ENCODE data around the gene ADAMTSL5. TPM values are rescaled to one million over a fixed set of nuclear protein-coding genes. Genes with fewer than 3 reads are reported as not detected.

Gene ADAMTSL5
- total and polyA plus RNA-seq, 2 of the 13 experiments (the other 11 are each of a cell fraction or from before 2014, with no cell fraction given): 0.60 to 2.7 TPM

- TF ChIP-seq NFE2 (CRISPR knock-in tag; IDR thresholded peaks at IDR 0.05) (no peak), ZNF12 (CRISPR knock-in tag; IDR thresholded peaks at IDR 0.05) (peak; percentile 80; the same call in 1 of the 2 replicates), YEATS2 (CRISPR knock-in tag; IDR thresholded peaks at IDR 0.05; ENCODE audit: borderline replicate concordance) (0 out of 2 replicates have a peak, but pooled peaks have one; percentile 36), ZSCAN5A (CRISPR knock-in tag; IDR thresholded peaks at IDR 0.05; ENCODE audit: borderline replicate concordance) (no peak), NRL (CRISPR knock-in tag; IDR thresholded peaks at IDR 0.05; ENCODE audit: borderline replicate concordance) (0 out of 2 replicates have a peak, but pooled peaks have one; percentile 44), SKI (IDR thresholded peaks at IDR 0.05; ENCODE audit: partially characterized antibody) (no peak), MXD3 (CRISPR knock-in tag; IDR thresholded peaks at IDR 0.05) (peak; percentile 39; the same call in 1 of the 2 replicates), ZNF775 (CRISPR knock-in tag; IDR thresholded peaks at IDR 0.05; ENCODE audit: borderline replicate concordance) (no peak), FOSL2 (CRISPR knock-in tag; IDR thresholded peaks at IDR 0.05) (0 out of 2 replicates have a peak, but pooled peaks have one; percentile 1), MTF2 (CRISPR knock-in tag; IDR thresholded peaks at IDR 0.05; ENCODE audit: borderline replicate concordance) (0 out of 2 replicates have a peak, but pooled peaks have one; percentile 10), MEIS1 (CRISPR knock-in tag; IDR thresholded peaks at IDR 0.05; ENCODE audit: borderline replicate concordance) (0 out of 2 replicates have a peak, but pooled peaks have one; percentile 64), FOXK1 (CRISPR knock-in tag; IDR thresholded peaks at IDR 0.05; ENCODE audit: borderline replicate concordance, low read depth) (0 out of 2 replicates have a peak, but pooled peaks have one; percentile 5), ZNF784 (CRISPR knock-in tag; IDR thresholded peaks at IDR 0.05; ENCODE audit: borderline replicate concordance) (no peak), PRDM10 (CRISPR knock-in tag; IDR thresholded peaks at IDR 0.05; ENCODE audit: low read depth) (peak; percentile 92), WIZ (CRISPR knock-in tag; IDR thresholded peaks at IDR 0.05) (no peak), HNRNPL (IDR thresholded peaks at IDR 0.05; ENCODE audit: low read depth, low read length) (0 out of 2 replicates have a peak, but pooled peaks have one; percentile 8), ZNF350 (CRISPR knock-in tag; IDR thresholded peaks at IDR 0.05; ENCODE audit: borderline replicate concordance, low read depth) (0 out of 2 replicates have a peak, but pooled peaks have one; percentile 49), MEIS2 (CRISPR knock-in tag; IDR thresholded peaks at IDR 0.05) (0 out of 2 replicates have a peak, but pooled peaks have one; percentile 34), IKZF5 (CRISPR knock-in tag; IDR thresholded peaks at IDR 0.05) (no peak)
Observed at GRCh38 chr19:1471010-1471514, 41.8 kb downstream of the ADAMTSL5 start (continued).

All from HepG2 (cell line).